GM12865 (cell line): Measurements from ENCODE around the gene KIF2C.
"Not testable (repeated sequence)": the region's sequence is repeated elsewhere in the genome, so short reads cannot be mapped to it uniquely, and the experiment has no call there.

Experiments used
- DNase-seq: peaks from one replicate; pipeline ENCODE4 v3.0.0; 2010; ENCODE audit warnings: low read depth
- H3K4me3 ChIP-seq: 2 replicates; pipeline ENCODE4 v1.5.1; 2011; ENCODE audit warnings: mild to moderate bottlenecking, low read depth, low read length, control low read depth
- CTCF ChIP-seq: IDR thresholded peaks from 2 replicates; pipeline ENCODE4 v1.5.1; 2011; ENCODE audit warnings: low read length, control low read depth, low read depth, inconsistent platforms; ENCODE audit not compliant: insufficient read depth; ENCODE audit errors: missing control alignments

KIF2C gene

GRCh38 chr1:44808938-44809917 lies 69.6 kb downstream of the KIF2C start:
- TF ChIP-seq CTCF = no peak
- peak overlapping the region; percentile 35 for H3K4me3 ChIP-seq
- DNase-seq = peak; percentile 93

GRCh38 chr1:44810101-44810761 lies 70.6 kb downstream of the KIF2C start:
- no peak for TF ChIP-seq CTCF
- DNase-seq = peak; percentile 55
- peak overlapping the region; percentile 9; the same call in 1 of the 2 replicates for H3K4me3 ChIP-seq

GRCh38 chr1:44810762-44811105 lies 71.1 kb downstream of the KIF2C start:
- DNase-seq = not testable (repeated sequence)

GRCh38 chr1:44811234-44811633 lies 71.6 kb downstream of the KIF2C start:
- no peak for TF ChIP-seq CTCF
- no peak for DNase-seq
- no peak overlapping the region for H3K4me3 ChIP-seq

More at GRCh38 chr1:44810762-44811105, 71.1 kb downstream of the KIF2C start:
- H3K4me3 ChIP-seq = not testable (repeated sequence)

- no peak for TF ChIP-seq CTCF
- H3K4me3 ChIP-seq = no peak overlapping the region; the same call in 1 of the 2 replicates
- no peak for DNase-seq
Measured at GRCh38 chr1:44812822-44813543, 73.3 kb downstream of the KIF2C start.

- not testable (repeated sequence) for DNase-seq, H3K4me3 ChIP-seq
Measured at GRCh38 chr1:44815926-44816325, 76.3 kb downstream of the KIF2C start.

GRCh38 chr1:44817307-44817706 lies 77.7 kb downstream of the KIF2C start:
- DNase-seq = no peak
- TF ChIP-seq CTCF = no peak

More at GRCh38 chr1:44817307-44817706, 77.7 kb downstream of the KIF2C start:
- no peak overlapping the region for H3K4me3 ChIP-seq
